Measurements from ENCODE around the gene UBE2O.

The UBE2O gene

DNA sequence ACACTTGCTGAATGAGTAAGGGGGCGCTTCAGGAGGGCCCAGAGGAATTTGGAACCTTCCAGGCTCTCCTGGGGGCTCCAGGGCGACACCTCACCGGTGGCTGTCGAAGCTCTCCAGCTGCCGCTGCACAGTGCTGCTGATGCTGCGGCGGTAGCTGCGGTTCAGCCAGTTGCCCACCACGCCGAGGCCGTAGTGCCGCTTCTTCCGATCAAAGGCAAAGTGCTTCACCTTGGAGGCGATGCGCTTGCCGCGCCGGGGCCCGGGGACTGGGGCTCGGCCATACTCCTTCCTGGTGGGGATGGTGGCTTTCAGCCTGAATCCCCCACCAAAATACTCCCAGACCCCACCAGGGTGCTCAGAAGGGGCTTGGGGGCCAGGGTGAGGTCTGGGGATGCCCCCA, 23.8 kb upstream of the UBE2O start:
- no peak overlapping the region for H3K4me3 ChIP-seq (ENCODE audit: low read depth, low read length)
- TF ChIP-seq, protein P1, sequence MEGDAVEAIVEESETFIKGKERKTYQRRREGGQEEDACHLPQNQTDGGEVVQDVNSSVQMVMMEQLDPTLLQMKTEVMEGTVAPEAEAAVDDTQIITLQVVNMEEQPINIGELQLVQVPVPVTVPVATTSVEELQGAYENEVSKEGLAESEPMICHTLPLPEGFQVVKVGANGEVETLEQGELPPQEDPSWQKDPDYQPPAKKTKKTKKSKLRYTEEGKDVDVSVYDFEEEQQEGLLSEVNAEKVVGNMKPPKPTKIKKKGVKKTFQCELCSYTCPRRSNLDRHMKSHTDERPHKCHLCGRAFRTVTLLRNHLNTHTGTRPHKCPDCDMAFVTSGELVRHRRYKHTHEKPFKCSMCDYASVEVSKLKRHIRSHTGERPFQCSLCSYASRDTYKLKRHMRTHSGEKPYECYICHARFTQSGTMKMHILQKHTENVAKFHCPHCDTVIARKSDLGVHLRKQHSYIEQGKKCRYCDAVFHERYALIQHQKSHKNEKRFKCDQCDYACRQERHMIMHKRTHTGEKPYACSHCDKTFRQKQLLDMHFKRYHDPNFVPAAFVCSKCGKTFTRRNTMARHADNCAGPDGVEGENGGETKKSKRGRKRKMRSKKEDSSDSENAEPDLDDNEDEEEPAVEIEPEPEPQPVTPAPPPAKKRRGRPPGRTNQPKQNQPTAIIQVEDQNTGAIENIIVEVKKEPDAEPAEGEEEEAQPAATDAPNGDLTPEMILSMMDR (IDR thresholded peaks at IDR 0.05; ENCODE audit: low read depth, low read length) = no peak

GRCh38 chr17:76475302-76475701, 22.4 kb upstream of the UBE2O start:
- TF ChIP-seq, protein P1 (IDR thresholded peaks at IDR 0.05; ENCODE audit: low read depth, low read length) = no peak
- H3K4me3 ChIP-seq (ENCODE audit: low read depth, low read length) = no peak overlapping the region

DNA sequence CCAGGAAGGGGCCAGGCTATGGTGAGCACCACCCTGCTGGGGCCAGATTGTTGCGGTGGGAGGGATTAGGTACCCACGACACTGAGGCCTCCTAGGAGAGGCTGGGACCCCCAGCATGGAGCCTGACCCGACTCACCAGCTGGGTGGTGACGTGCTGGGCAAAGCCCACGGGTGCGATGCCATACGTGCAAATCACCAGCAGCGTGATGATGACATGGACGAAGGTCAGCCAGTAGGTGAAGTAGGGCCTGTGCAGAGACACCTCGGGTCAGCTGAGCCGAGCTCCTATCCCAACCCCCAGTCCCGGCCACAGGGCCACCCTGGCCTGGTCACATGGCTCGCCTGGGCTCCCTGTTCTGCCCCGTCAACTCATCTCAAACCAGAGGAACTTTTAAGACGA, 21.9 kb upstream of the UBE2O start:
- no peak overlapping the region for H3K4me3 ChIP-seq (ENCODE audit: low read depth, low read length)
- TF ChIP-seq, protein P1 (IDR thresholded peaks at IDR 0.05; ENCODE audit: low read depth, low read length) = no peak

- H3K4me3 ChIP-seq (ENCODE audit: low read depth, low read length) = no peak overlapping the region
Observed at GRCh38 chr17:76474238-76474637, 21.3 kb upstream of the UBE2O start.

GRCh38 chr17:76473541-76473985, 20.6 kb upstream of the UBE2O start:
- TF ChIP-seq, protein P1 (IDR thresholded peaks at IDR 0.05; ENCODE audit: low read depth, low read length) = no peak; the same call in 1 of the 2 replicates
- no peak overlapping the region for H3K4me3 ChIP-seq (ENCODE audit: low read depth, low read length)

More at GRCh38 chr17:76474238-76474637, 21.3 kb upstream of the UBE2O start:
- TF ChIP-seq, protein P1 (IDR thresholded peaks at IDR 0.05; ENCODE audit: low read depth, low read length) = no peak

- TF ChIP-seq, protein P1 (IDR thresholded peaks at IDR 0.05; ENCODE audit: low read depth, low read length) = no peak
- H3K4me3 ChIP-seq (ENCODE audit: low read depth, low read length) = no peak overlapping the region
Observed at GRCh38 chr17:76472726-76473125, 19.8 kb upstream of the UBE2O start.

DNA sequence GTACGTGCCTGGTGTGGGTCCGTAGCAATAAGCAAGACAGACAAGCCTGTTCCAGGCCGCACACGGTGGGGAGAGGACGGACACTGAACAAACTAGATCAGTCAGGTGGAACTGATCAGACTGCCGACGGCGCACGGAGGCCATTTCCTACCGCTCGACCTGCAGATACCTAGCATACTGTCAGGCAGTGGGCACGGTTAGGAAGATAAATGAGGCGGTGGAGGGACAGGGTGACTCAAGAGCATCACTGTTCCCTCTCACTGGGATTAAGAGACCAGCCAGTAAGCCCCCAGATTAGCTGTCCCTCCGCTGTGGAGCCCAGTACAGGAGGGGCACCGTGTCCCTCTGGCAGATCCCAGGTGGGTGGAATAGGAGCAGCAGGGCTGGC, 19.3 kb upstream of the UBE2O start:
- H3K4me3 ChIP-seq (ENCODE audit: low read depth, low read length) = no peak overlapping the region
- TF ChIP-seq, protein P1 (IDR thresholded peaks at IDR 0.05; ENCODE audit: low read depth, low read length) = no peak

Data from WI38 (cell line).